NCI-H748 (cell line): Measurements from ENCODE around the gene VEGFD.

Experiments
- DNase-seq: peaks from one replicate; lab custom pipeline; 2025; ENCODE audit not compliant: unreplicated experiment; lab: John Stamatoyannopoulos, UW

The VEGFD gene

DNA sequence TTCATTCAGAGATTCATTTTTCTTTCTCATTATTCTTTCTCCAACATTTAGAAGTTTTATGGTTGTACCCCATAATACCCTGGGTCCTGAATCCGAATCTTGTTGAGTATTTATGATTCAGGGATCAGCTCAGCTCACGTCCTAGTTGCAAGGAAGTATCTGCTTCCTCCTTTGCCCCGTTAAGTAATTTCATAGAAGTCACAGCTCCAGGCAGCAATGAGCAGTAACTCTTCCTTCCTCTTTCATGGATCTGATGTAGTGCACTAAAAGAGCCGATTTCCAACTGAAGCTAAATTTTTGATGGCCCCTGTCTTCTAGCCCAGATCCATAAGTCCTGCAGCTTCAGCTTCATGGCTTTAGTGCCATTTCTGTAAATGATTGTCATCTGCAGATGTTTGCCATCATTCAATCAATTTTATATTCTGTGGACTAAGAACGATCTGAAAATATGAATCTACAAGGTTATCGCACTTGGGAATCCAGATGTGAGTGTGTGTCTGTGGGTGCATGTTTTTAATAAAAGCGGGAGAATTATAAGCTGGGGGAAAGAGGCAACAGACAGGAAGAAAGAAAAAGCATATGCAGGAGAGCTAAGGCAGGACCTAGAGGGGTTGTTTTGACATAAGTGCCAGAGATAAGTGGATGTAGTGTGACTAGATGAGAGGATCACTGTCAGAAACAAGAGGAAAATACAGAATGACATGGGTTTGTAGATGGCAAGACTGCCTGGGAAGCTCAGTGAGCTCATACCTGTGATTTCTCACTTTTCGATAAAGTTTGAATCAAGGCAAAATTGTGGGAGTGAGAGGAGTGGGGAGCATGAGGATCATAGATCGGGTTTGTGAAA lies 17.5 kb downstream of the VEGFD start:
- no peak for DNase-seq

DNA sequence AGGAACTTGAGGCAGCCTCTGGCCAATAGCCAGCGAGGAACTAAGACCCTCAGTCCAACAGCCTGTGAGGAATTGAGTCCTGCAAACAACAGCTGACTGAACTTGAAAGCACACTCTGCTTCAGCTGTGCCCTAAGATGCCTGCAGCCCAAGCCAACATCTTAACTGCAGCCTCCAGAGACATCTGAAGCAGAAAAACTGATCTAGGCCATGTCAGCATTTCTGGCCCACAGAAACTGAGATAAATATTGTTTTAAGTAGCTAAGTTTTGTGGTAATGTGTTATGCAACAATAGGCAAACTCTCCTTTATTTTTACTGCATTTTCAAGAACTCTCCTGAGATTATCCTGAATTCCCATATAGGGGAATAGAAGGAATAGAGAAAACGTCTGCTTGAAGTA lies 24.5 kb downstream of the VEGFD start:
- no peak for DNase-seq

- no peak for DNase-seq
Measured at GRCh38 chrX:15358533-15358932, 25.7 kb downstream of the VEGFD start.

- no peak for DNase-seq
Measured at GRCh38 chrX:15356444-15356843, 27.8 kb downstream of the VEGFD start.

- DNase-seq, result no peak
Measured at GRCh38 chrX:15350329-15350996, 33.8 kb downstream of the VEGFD start.

DNA sequence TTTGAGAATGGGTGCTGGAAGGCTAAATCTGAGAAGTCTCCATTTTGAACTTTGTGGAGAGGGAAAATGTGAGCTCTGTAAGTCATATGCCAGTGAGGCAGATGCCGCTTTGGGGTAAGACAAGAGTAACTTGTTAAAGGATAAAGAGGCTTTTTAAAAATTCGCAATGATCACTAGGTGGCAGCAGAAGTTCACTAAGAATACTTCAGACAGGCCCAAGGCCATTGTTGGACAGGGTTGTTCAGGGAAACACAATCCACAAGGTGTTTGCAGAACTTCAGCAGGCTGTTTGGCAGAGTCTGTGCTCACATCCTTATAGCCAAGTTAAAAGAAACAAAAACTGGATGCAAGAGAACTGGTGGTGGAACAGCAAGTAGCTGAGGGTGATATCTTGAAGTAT lies 35.2 kb downstream of the VEGFD start:
- peak; percentile 77 for DNase-seq

DNA sequence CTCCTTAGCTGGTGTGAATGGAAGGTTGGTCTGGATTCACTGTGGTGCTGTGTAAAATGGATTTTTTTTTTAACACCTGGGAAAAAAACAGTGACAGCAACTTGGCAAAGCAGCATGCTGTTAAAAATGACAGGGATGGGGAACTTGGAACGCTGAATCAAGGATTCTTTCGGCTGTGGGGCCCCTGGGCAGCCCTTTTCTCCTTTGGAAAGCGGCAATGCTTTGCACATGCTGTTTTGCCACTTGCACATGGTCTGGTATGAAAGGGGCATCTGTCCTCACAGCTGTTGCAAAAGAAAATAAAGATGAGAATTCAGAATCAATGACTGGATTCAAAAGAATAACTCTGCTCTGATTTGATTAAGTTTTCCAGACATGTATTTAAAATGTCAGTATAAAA lies 38.2 kb downstream of the VEGFD start:
- no peak for DNase-seq

DNA sequence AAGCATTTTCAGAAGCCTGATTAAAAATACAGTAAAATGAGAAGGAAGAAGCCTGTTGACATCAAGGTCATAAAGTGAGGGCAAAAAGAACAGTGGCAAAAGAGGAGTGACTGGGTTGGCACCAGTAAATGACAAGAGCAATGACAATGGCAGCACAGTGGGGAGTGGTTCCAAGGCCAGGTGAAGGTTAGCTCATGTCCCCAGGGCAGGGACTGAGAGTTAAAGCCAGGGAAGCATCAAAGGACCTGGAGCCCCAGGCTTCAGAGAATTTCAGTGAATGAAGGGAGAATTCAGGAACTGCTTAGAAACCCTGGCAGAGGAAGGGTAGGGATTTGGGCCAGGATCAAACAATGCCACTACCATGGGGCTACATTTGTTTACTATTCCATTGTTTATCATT lies 40.1 kb downstream of the VEGFD start:
- DNase-seq, result no peak

GRCh38 chrX:15343075-15343476 lies 41.1 kb downstream of the VEGFD start:
- DNase-seq, result no peak

- DNase-seq, result no peak
Measured at GRCh38 chrX:15340867-15341266, 43.3 kb downstream of the VEGFD start.

DNA sequence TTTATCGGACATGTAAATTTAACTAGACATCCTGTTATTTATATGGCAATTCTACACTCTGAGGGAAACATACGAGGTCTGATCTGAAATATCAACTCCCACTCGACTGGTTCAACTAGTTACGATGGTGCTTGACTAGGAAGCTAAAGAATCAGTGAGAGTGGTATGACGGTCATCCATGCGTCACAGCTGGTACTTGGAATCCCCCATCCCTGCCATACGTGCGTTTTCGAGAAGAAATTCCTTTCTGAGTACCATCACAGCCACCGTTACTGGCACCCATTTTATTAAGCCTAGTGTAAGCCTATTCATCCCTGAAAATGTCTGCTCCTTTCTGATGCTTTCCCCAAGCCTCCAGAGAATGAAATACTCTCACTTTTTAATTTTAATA lies 48.2 kb downstream of the VEGFD start:
- peak; percentile 74 for DNase-seq

DNA sequence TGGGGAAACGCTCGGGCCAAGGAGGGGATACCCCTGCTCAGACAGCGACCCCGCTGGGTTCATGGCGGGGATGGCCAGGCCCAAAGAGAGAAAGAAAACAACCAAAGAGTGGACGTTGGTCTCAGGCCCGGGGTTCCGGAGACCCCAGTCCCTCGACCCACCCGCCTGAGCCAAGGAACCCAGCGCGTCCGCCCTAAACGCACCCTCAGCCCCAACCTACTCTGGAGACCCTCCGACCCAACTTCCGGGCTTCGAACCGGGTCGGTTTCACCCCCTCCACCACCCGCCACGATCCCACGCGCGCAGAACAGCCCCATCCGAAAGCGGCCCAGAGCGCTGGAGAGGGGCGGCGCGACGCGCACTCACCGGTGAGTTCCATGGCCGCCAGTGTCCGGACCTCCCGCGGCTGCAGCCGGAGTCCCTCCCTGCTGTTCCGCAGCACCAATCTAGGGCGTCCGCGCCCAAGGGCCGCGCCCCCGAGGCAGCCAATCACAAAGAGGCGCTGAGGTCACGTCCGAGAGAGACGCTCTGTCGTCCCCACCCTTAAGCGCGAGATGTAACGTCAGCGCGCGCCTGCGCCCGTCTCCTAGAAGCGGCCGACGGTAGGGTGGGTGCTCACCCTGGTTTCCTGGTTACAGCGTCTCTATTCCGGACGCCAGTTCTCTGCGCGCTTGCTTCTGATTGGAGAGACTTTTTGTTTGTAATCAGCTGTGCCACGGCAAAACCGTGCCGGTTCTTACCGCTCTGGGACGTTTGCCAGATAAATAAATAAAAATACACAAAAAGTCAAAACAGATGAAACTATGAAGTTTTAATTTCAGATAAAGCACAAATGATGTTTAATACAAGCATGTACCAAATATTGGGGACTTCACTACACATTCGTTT lies 48.8 kb downstream of the VEGFD start, which contains the start of gene PIGA:
Gene PIGA (minus strand): TSS at position 389 of the 888 bp plus-strand sequence. CDS start 3,593 bp downstream, outside the sequence.
- peak; percentile 99 for DNase-seq

DNA sequence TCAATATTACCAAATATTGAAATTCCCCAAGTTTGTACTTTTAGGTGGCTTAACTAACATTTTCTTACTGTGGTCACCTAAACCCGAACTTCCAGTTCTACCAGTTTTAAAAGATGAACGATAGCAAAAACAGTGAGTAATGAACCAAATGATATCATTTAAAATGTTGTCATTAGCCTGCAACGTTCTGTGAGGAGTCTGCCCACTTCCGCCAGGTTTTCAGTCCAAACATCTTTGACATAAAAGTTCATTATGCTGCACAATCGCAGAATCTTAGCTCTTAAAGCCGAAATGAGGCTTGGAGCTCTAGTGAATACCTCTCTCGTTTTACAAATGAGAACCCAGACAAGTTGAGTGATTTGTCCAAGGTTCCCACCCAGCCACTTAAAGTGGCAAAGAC lies 49.7 kb downstream of the VEGFD start:
- peak; percentile 47 for DNase-seq

DNA sequence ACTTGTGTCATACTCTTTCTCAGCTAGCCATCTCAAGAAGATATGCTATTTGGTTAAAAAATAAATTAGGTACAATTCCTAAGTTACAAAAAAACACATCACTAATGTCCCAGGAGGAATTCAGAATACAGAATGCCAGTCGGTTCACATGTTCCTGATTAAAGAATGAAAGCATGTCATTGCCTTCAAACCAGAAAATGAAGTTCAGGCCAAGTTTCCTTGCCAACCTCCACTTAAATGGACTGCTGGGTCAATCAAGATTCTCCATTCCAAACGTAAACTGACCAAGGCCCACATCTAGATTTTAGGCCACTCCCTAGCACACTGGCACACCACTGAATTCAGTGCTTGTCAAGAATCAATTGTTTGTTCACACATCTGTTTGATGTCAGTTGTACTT lies 55.4 kb downstream of the VEGFD start:
- DNase-seq, result no peak

DNA sequence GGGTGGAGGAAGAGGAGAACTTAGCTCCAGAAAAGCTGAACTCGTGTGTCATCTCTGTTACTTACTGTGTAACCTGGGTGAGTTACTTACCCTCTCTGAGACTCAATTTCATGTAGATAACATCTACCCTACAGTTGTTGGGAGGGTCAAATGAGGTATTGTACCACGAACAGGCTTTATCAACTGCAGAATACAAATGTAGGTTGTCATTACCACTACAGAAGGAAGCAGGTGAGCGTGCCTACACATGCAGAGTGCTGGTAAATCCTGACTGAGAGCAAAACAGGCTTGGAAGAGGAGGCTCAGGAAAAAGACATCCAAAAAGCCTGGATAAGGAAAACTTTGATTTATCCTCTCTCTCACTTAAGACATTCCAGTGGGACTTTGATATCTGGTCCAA lies 56.1 kb downstream of the VEGFD start:
- no peak for DNase-seq

DNA sequence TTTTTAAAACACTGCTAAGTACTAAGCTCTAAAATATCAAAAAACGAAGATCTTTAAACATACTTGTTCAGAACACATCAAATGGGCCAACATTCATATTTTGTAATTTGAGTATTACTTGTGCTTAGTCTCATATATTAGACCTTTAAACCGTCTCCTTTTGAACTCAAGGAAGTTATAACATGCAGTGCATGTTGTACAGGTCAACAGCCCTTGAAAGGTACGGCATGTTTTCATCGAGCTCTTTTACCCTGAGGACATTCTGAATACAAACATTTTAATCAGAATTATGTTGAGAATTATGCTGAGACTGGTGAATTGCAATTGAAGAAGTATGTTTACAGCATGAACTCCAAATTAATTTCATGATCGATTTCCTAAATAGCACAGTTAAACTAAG lies 61.7 kb downstream of the VEGFD start:
- DNase-seq, result no peak

DNA sequence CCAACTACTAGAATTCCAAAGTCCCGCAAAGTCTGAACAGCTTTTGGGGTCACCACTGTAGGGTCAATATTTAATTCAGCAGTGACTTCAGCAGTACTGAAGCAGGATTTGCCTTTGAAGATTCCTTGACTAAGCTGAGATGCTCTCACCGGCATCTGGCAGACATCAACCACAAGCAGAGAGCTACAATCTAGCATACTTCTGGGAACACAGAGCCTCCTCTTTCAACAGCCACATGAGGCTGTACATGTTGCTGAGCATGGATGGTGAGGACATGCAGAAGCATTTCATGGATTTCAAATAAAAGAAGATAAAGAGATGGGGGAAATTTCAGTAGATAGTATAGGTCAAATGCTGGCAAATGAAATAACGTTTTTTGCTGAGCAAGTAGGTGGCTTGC lies 62.1 kb downstream of the VEGFD start:
- no peak for DNase-seq

GRCh38 chrX:15321447-15321846 lies 62.8 kb downstream of the VEGFD start:
- DNase-seq, result no peak

GRCh38 chrX:15320297-15320696 lies 63.9 kb downstream of the VEGFD start:
- DNase-seq, result no peak

DNA sequence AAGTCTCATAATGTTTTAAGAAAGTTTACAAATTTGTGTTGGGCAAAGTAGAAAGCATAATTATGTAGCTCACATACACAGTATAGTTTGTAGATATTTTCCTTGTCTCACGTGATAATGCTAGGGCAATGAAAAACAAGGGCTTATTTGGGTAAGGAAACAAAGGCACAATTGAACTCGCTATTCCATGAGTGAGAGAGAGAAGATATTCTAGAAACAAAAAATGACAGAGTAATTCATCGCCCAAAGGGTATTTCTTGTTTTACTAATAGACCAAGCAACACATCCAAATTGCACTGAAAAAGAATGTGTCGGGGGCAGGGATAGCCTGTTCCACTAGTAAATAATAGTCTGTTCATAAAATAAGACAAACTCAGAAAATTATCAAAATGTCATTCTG lies 65.1 kb downstream of the VEGFD start:
- no peak for DNase-seq

DNA sequence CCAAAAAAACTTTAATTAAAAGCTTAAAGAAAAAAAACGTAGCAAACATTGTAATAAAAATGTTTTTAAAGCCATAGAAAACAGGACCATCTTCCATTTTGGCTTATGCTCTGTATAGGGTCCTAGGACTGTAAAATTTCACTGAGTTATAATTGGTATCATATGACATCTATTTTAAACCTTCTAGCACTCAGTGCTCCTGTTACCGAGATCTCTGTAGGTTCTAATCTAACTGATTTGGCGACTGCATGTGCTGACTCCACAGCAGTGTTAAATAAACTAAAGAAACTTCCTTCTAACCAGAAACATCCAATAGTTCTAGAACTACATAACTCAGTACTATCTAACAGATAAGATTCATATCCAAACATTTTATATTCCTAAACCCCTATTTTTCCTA lies 68.7 kb downstream of the VEGFD start, which contains the start of gene ASB11:
Gene ASB11 (minus strand): TSS at position 132 of the 400 bp plus-strand sequence. CDS start 35 bp downstream, at position 97.
- no peak for DNase-seq
